Heart left ventricle (tissue), 13 donors: ENCODE results near the gene SNX1.

Experiments
- CTCF ChIP-seq, 12 donors: fragments of 200-600 bp; sonication (generic) in 4 of 12; IDR thresholded peaks; one replicate each; pipeline versions ENCODE4 v1.5.0 to v1.8.0; 2018 to 2022; ENCODE audit warnings: antibody characterized with exemption in 12 of 12, mild to moderate bottlenecking in 5 of 12
- POLR2A ChIP-seq, 2 donors: fragments of 450-650 bp; IDR thresholded peaks; one replicate each; pipeline ENCODE4 v1.6.1; 2017; ENCODE audit warnings: antibody characterized with exemption in 2 of 2, mild to moderate bottlenecking in 2 of 2, moderate library complexity in 2 of 2
- donor health status: ischemic (EF 13 %, LVEDD 7.1; RV severe dilation, severe dysfunction).
- donor health status: DM: no; HTN: yes; CAD: no.
- donor health status: DM: no; HTN: no; CAD: no.
- donor health status: ischemic (EF 25% LVEDD 6.9; RV normal size, moderate dysfunction).
- donor health status: ischemic (EF 25% LVEDD 5.7; RV mildly dilated, moderate dysfunction).
- donor health status: ischemic (EF 35%, LVEDD 5.7; RV mildly dilated, moderate dysfunction).
- donor health status: nonischemic (EF 11% LVEDD 7.7; RV severe dilation, severe dysfunction).
- donor health status: DM: yes; HTN: yes; CAD: no.
- donor health status: PGD.
- donor health status: ischemic (EF 29% LVEDD 5.4; RV normal size, mild dysfunction).
- donor health status: nonischemic (EF 23%, LVEDD 6.1; RV moderate dilation, normal function).

- TF ChIP-seq POLR2A (IDR thresholded peaks at IDR 0.05) (no peak), CTCF (IDR thresholded peaks at IDR 0.05) (no peak)
These were observed 3.6 kb downstream of the SNX1 start for GRCh38 chr15:64099379-64099778.
